Neural cell (in vitro differentiated cells): Measurements from ENCODE around the gene PTGDR2.

Source experiments
- EP300 ChIP-seq: fragments of 450-650 bp; conservative IDR thresholded peaks from 2 replicates; pipeline ENCODE4 v1.6.1; 2014; ENCODE audit warnings: antibody characterized with exemption, mild to moderate bottlenecking, moderate library complexity; ENCODE audit not compliant: poor library complexity, severe bottlenecking
- RAD21 ChIP-seq: fragments of 450-650 bp; conservative IDR thresholded peaks from 2 replicates; pipeline ENCODE4 v1.6.1; 2014; ENCODE audit warnings: antibody characterized with exemption, mild to moderate bottlenecking, moderate library complexity
- TF ChIP-seq, protein P1 (sequence below): fragments of 450-650 bp; IDR thresholded peaks from 2 replicates; pipeline ENCODE4 v1.5.1; 2014; ENCODE audit warnings: antibody characterized with exemption, mild to moderate bottlenecking, moderate library complexity; ENCODE audit not compliant: poor library complexity, severe bottlenecking
- TF ChIP-seq, protein P2 (sequence below): IDR thresholded peaks from 2 replicates; pipeline ENCODE4 v1.6.1; 2012; ENCODE audit warnings: borderline replicate concordance

DNA sequence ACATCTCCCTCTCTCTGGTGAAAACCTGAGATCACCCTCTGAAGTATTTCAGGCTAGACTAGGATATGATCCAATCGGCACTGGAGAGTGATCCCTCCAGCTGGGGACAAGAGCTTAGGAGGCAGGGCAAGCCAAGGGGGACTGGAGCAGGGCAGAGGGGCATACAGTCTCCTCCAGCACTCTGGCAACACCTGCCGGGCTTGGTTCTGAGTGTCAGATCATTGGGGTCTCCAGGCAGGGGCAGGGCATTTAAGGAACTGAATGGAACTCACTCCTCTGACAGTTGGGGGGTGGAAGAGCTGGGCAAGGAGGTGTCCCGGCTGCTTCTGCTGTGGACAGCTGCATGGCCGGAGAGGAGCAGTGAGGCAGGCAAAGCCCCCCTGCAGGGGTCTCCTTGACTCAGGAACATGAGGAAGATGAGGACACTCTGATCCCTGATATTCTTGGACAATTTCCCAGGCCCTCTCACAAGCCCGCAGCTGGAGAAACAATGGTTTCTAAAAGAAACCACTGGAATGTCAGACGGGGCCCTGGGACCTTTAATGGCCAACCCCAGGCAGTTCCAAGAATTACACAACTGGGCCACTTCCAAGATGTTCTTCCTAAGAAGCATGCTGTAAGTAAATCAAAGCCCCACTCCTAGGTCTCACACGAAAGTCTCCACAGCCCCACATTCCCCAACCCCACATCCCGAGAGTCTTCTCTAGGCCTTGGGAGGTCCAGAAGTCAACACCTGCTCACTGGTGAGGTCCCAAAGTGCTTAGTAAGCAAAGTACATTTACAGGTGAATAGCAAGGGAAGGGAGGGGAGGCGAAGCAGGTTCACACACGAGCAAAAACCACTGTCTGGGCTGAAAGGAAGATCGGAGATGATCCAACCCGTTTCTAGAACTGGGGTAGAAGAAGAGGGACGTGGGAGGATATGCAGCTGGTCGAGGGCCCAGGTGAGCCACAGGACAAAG lies 15.0 kb downstream of the PTGDR2 start:
- no peak for TF ChIP-seq EP300
- TF ChIP-seq, protein P1, sequence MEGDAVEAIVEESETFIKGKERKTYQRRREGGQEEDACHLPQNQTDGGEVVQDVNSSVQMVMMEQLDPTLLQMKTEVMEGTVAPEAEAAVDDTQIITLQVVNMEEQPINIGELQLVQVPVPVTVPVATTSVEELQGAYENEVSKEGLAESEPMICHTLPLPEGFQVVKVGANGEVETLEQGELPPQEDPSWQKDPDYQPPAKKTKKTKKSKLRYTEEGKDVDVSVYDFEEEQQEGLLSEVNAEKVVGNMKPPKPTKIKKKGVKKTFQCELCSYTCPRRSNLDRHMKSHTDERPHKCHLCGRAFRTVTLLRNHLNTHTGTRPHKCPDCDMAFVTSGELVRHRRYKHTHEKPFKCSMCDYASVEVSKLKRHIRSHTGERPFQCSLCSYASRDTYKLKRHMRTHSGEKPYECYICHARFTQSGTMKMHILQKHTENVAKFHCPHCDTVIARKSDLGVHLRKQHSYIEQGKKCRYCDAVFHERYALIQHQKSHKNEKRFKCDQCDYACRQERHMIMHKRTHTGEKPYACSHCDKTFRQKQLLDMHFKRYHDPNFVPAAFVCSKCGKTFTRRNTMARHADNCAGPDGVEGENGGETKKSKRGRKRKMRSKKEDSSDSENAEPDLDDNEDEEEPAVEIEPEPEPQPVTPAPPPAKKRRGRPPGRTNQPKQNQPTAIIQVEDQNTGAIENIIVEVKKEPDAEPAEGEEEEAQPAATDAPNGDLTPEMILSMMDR = no peak
- TF ChIP-seq RAD21 = no peak
- TF ChIP-seq, protein P2, sequence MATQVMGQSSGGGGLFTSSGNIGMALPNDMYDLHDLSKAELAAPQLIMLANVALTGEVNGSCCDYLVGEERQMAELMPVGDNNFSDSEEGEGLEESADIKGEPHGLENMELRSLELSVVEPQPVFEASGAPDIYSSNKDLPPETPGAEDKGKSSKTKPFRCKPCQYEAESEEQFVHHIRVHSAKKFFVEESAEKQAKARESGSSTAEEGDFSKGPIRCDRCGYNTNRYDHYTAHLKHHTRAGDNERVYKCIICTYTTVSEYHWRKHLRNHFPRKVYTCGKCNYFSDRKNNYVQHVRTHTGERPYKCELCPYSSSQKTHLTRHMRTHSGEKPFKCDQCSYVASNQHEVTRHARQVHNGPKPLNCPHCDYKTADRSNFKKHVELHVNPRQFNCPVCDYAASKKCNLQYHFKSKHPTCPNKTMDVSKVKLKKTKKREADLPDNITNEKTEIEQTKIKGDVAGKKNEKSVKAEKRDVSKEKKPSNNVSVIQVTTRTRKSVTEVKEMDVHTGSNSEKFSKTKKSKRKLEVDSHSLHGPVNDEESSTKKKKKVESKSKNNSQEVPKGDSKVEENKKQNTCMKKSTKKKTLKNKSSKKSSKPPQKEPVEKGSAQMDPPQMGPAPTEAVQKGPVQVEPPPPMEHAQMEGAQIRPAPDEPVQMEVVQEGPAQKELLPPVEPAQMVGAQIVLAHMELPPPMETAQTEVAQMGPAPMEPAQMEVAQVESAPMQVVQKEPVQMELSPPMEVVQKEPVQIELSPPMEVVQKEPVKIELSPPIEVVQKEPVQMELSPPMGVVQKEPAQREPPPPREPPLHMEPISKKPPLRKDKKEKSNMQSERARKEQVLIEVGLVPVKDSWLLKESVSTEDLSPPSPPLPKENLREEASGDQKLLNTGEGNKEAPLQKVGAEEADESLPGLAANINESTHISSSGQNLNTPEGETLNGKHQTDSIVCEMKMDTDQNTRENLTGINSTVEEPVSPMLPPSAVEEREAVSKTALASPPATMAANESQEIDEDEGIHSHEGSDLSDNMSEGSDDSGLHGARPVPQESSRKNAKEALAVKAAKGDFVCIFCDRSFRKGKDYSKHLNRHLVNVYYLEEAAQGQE = no peak
